Measurements from ENCODE around the gene RPL39L.

DNA sequence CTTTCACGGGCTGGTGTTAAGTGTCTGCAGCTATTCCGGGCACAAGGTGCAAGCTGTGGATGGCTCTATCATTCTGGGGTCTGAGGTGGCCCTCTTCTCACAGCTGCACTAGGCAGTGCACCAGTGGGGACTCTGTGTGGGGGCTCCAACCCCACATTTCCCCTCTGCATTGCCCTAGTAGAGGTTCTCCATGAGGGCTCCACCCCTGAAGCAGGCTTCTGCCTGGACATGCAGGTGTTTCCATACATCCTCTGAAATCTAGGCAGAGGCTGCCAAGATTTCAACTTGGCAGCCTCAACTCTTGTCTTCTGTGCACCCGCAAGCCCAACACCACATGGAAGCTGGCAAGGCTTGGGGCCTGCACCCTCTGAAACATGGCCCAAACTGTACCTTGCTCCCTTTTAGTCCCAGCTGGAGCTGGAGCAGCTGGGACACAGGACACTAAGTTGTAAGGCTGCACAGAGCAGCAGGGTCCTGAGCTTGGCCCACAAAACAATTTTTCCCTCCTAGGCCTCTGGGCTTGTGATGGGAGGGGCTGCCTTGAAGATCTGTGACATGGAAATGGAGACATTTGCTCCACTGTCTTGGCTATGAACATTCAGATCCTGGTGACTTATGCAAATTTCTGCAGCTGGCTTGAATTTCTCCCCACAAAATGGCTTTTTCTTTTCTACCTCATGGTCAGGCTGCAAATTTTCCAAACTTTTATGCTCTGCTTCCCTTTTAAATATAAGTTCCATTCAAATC lies 6.0 kb upstream of the RPL39L start:
- TF ChIP-seq, protein P1, sequence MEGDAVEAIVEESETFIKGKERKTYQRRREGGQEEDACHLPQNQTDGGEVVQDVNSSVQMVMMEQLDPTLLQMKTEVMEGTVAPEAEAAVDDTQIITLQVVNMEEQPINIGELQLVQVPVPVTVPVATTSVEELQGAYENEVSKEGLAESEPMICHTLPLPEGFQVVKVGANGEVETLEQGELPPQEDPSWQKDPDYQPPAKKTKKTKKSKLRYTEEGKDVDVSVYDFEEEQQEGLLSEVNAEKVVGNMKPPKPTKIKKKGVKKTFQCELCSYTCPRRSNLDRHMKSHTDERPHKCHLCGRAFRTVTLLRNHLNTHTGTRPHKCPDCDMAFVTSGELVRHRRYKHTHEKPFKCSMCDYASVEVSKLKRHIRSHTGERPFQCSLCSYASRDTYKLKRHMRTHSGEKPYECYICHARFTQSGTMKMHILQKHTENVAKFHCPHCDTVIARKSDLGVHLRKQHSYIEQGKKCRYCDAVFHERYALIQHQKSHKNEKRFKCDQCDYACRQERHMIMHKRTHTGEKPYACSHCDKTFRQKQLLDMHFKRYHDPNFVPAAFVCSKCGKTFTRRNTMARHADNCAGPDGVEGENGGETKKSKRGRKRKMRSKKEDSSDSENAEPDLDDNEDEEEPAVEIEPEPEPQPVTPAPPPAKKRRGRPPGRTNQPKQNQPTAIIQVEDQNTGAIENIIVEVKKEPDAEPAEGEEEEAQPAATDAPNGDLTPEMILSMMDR (IDR thresholded peaks at IDR 0.05; ENCODE audit: low read depth, low read length, poor library complexity, severe bottlenecking), result no peak
- TF ChIP-seq EZH2phosphoT487 (IDR thresholded peaks at IDR 0.05; ENCODE audit: borderline replicate concordance, low read length), result no peak

All from DOHH2 (cell line).